ENCODE measurements around the gene SPTBN1.

The SPTBN1 gene

DNA sequence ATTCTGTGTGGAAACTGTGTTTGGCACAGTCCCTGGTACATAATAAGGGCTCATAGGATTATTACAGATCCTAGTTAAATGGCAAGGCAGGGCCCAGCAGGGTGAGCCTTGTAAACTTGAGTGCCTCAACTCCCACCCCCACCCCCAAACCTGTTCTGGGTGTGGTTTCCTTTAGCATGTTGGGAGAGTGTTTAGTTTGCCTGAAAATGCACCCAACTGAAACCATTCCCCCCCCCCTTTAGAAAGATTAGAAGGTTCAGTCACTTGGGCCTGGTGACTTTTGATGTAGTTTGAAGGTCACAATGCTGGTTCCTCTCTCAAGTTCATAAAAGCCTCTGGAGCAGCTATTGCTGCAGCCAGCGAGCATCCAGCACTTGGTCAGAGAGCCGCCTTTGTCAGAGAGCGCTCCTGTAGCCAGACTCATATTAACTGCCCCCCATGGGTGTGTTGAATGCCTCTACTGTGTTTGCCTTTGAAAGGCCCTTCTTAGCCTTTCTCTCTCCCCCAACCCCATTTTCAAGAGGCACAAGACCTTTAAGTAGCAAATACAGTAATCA lies 113.7 kb downstream of the SPTBN1 start:
- TF ChIP-seq, protein P1, sequence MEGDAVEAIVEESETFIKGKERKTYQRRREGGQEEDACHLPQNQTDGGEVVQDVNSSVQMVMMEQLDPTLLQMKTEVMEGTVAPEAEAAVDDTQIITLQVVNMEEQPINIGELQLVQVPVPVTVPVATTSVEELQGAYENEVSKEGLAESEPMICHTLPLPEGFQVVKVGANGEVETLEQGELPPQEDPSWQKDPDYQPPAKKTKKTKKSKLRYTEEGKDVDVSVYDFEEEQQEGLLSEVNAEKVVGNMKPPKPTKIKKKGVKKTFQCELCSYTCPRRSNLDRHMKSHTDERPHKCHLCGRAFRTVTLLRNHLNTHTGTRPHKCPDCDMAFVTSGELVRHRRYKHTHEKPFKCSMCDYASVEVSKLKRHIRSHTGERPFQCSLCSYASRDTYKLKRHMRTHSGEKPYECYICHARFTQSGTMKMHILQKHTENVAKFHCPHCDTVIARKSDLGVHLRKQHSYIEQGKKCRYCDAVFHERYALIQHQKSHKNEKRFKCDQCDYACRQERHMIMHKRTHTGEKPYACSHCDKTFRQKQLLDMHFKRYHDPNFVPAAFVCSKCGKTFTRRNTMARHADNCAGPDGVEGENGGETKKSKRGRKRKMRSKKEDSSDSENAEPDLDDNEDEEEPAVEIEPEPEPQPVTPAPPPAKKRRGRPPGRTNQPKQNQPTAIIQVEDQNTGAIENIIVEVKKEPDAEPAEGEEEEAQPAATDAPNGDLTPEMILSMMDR (IDR thresholded peaks at IDR 0.05; ENCODE audit: extremely low read depth, insufficient read depth, missing control alignments): no peak
- in situ Hi-C loops (cut with MboI; ENCODE audit: low pct_unique_long_range_greater_than_20kb, low sequenced_read_pairs, unreplicated experiment): no loop called here
- DNase-seq (ENCODE audit: low spot score): no peak

GRCh38 chr2:54570321-54570855 lies 114.3 kb downstream of the SPTBN1 start:
- in situ Hi-C loops (cut with MboI; ENCODE audit: low pct_unique_long_range_greater_than_20kb, low sequenced_read_pairs, unreplicated experiment): no loop called here
- DNase-seq (ENCODE audit: low spot score): no peak

GRCh38 chr2:54570925-54571694 lies 115.0 kb downstream of the SPTBN1 start:
- DNase-seq (ENCODE audit: low spot score): peak; percentile 56
- TF ChIP-seq, protein P1 (IDR thresholded peaks at IDR 0.05; ENCODE audit: extremely low read depth, insufficient read depth, missing control alignments): no peak
- in situ Hi-C loops (cut with MboI; ENCODE audit: low pct_unique_long_range_greater_than_20kb, low sequenced_read_pairs, unreplicated experiment): no loop called here

More at GRCh38 chr2:54570321-54570855, 114.3 kb downstream of the SPTBN1 start:
- TF ChIP-seq, protein P1 (IDR thresholded peaks at IDR 0.05; ENCODE audit: extremely low read depth, insufficient read depth, missing control alignments): no peak

GRCh38 chr2:54572262-54572635 lies 116.1 kb downstream of the SPTBN1 start:
- TF ChIP-seq, protein P1 (IDR thresholded peaks at IDR 0.05; ENCODE audit: extremely low read depth, insufficient read depth, missing control alignments): no peak
- in situ Hi-C loops (cut with MboI; ENCODE audit: low pct_unique_long_range_greater_than_20kb, low sequenced_read_pairs, unreplicated experiment): no loop called here
- DNase-seq (ENCODE audit: low spot score): no peak

GRCh38 chr2:54572636-54573536 lies 116.8 kb downstream of the SPTBN1 start:
- TF ChIP-seq, protein P1 (IDR thresholded peaks at IDR 0.05; ENCODE audit: extremely low read depth, insufficient read depth, missing control alignments): no peak
- DNase-seq (ENCODE audit: low spot score): no peak
- in situ Hi-C loops (cut with MboI; ENCODE audit: low pct_unique_long_range_greater_than_20kb, low sequenced_read_pairs, unreplicated experiment): no loop called here

- no peak for DNase-seq (ENCODE audit: low spot score)
- TF ChIP-seq, protein P1 (IDR thresholded peaks at IDR 0.05; ENCODE audit: extremely low read depth, insufficient read depth, missing control alignments): no peak
- in situ Hi-C loops (cut with MboI; ENCODE audit: low pct_unique_long_range_greater_than_20kb, low sequenced_read_pairs, unreplicated experiment): no loop called here
Observed at GRCh38 chr2:54573537-54573919, 117.4 kb downstream of the SPTBN1 start.

Data from GM13977 (cell line).